ENCODE results near the gene GLB1L3. TPM values are rescaled to one million over a fixed set of nuclear protein-coding genes. Genes with fewer than 3 reads are reported as not detected.

Gene GLB1L3
- total RNA-seq, 2 experiments from 2014 or later, result 6.9 TPM

- Mint-ChIP-seq H3K27ac (no peak overlapping the region), H3K4me1 (peaks cover 45% of the 10 kb centered on the region), H3K4me3 (no peak overlapping the region), H3K9me3 (no peaks in the 10 kb centered on the region), H3K27me3 (no peaks in the 10 kb centered on the region), H3K36me3 (ENCODE audit: low read depth) (peaks cover 28% of the 10 kb centered on the region)
- CTCF ChIA-PET, result interaction anchor here (0.7 to 2.5 kb wide), 3 partner anchors 10 to 16 kb away, joined by 3 to 8 read pairs (median 4); partner anchors contain the start of gene GLB1L3
- no peak for DNase-seq
- POLR2A ChIA-PET, result interaction anchor here (1.2 to 1.4 kb wide), 3 partner anchors 9 to 41 kb away, joined by 3 to 5 read pairs (median 3); partner anchors contain the start of gene GLB1L3
Observed at GRCh38 chr11:134266841-134267251, 9.3 kb upstream of the GLB1L3 start.

- Mint-ChIP-seq H3K36me3 (ENCODE audit: low read depth) (peaks cover 28% of the 10 kb centered on the region), H3K4me3 (no peak overlapping the region), H3K27me3 (no peaks in the 10 kb centered on the region), H3K9me3 (no peaks in the 10 kb centered on the region), H3K4me1 (peaks cover 51% of the 10 kb centered on the region), H3K27ac (no peak overlapping the region)
- ChIA-PET POLR2A (no interaction called here), CTCF (interaction anchor here (2.5 kb wide), 1 partner anchor 11 kb away, joined by 8 read pairs; no protein-coding TSS in a partner anchor)
- no peak for DNase-seq
Observed at GRCh38 chr11:134267461-134267860, 8.7 kb upstream of the GLB1L3 start.

- Mint-ChIP-seq H3K4me1 (peaks cover 56% of the 10 kb centered on the region), H3K27me3 (no peaks in the 10 kb centered on the region), H3K9me3 (no peaks in the 10 kb centered on the region), H3K4me3 (no peak overlapping the region), H3K36me3 (ENCODE audit: low read depth) (peaks cover 27% of the 10 kb centered on the region), H3K27ac (no peak overlapping the region)
- no peak for DNase-seq
- CTCF ChIA-PET, result interaction anchor here (2.5 kb wide), 1 partner anchor 11 kb away, joined by 8 read pairs; no protein-coding TSS in a partner anchor
- POLR2A ChIA-PET, result interaction anchor here (4.2 kb wide), 1 partner anchor 13 kb away, joined by 15 read pairs; the partner anchor contains the start of genes ACAD8 and THYN1
Observed at GRCh38 chr11:134267966-134268365, 8.2 kb upstream of the GLB1L3 start.

- H3K4me3 Mint-ChIP-seq, result peak overlapping the region; percentile 39
- H3K27ac Mint-ChIP-seq, result peak overlapping the region; percentile 67
- H3K9me3 Mint-ChIP-seq, result no peaks in the 10 kb centered on the region
- H3K4me1 Mint-ChIP-seq, result peaks cover 75% of the 10 kb centered on the region
- CTCF ChIA-PET, result interaction anchor here (0.7 to 3.4 kb wide), 5 partner anchors 9 to 85 kb away, joined by 3 to 11 read pairs (median 6); partner anchors contain the start of gene NCAPD3
- no peaks in the 10 kb centered on the region for H3K27me3 Mint-ChIP-seq
- H3K36me3 Mint-ChIP-seq (ENCODE audit: low read depth), result peaks cover 25% of the 10 kb centered on the region
- POLR2A ChIA-PET, result interaction anchor here (0.6 to 6.4 kb wide), 8 partner anchors 8 to 156 kb away, joined by 3 to 49 read pairs (median 3); partner anchors contain the start of genes ACAD8, NCAPD3, THYN1 and VPS26B
- peak; percentile 68 for DNase-seq
Observed at GRCh38 chr11:134270250-134270714, 5.9 kb upstream of the GLB1L3 start.

GRCh38 chr11:134271978-134272377 is 4.2 kb upstream of the GLB1L3 start:
- no peak for DNase-seq
- Mint-ChIP-seq H3K27ac (no peak overlapping the region), H3K4me1 (peaks cover 69% of the 10 kb centered on the region), H3K36me3 (ENCODE audit: low read depth) (peaks cover 26% of the 10 kb centered on the region), H3K4me3 (no peak overlapping the region), H3K27me3 (peaks cover 2% of the 10 kb centered on the region), H3K9me3 (no peaks in the 10 kb centered on the region)
- POLR2A ChIA-PET, result interaction anchor here (4.2 to 6.4 kb wide), 3 partner anchors 9 to 47 kb away, joined by 15 to 49 read pairs (median 37); partner anchors contain the start of genes ACAD8, NCAPD3, THYN1 and VPS26B
- CTCF ChIA-PET, result interaction anchor here (2.7 to 4.3 kb wide), 4 partner anchors 10 to 47 kb away, joined by 10 to 39 read pairs (median 24); partner anchors contain the start of genes ACAD8, NCAPD3, THYN1 and VPS26B

- H3K4me3 Mint-ChIP-seq, result peak overlapping the region; percentile 8
- peaks cover 29% of the 10 kb centered on the region for H3K36me3 Mint-ChIP-seq (ENCODE audit: low read depth)
- H3K4me1 Mint-ChIP-seq, result peaks cover 73% of the 10 kb centered on the region
- ChIA-PET POLR2A (interaction anchor here (1.1 to 6.4 kb wide), 5 partner anchors 10 to 48 kb away, joined by 3 to 49 read pairs (median 18); partner anchors contain the start of genes ACAD8, NCAPD3, THYN1 and VPS26B), CTCF (interaction anchor here (1.1 to 4.3 kb wide), 6 partner anchors 11 to 114 kb away, joined by 3 to 39 read pairs (median 10); partner anchors contain the start of genes ACAD8, GLB1L2, NCAPD3 and THYN1)
- no peak for DNase-seq
- peak overlapping the region; percentile 59 for H3K27ac Mint-ChIP-seq
- H3K27me3 Mint-ChIP-seq, result peaks cover 4% of the 10 kb centered on the region
- no peaks in the 10 kb centered on the region for H3K9me3 Mint-ChIP-seq
Observed at GRCh38 chr11:134272381-134273316, 3.5 kb upstream of the GLB1L3 start.

- Mint-ChIP-seq H3K4me3 (peak overlapping the region; percentile 8), H3K36me3 (ENCODE audit: low read depth) (peaks cover 27% of the 10 kb centered on the region), H3K27ac (peak overlapping the region; percentile 59), H3K9me3 (no peaks in the 10 kb centered on the region), H3K27me3 (peaks cover 4% of the 10 kb centered on the region), H3K4me1 (peaks cover 67% of the 10 kb centered on the region)
- ChIA-PET POLR2A (interaction anchor here (0.6 to 6.4 kb wide), 8 partner anchors 11 to 327 kb away, joined by 3 to 49 read pairs (median 6); partner anchors contain the start of genes ACAD8, NCAPD3, THYN1 and VPS26B), CTCF (interaction anchor here (0.7 to 4.3 kb wide), 9 partner anchors 11 to 601 kb away, joined by 3 to 39 read pairs (median 4); partner anchors contain the start of genes ACAD8, GLB1L2, NCAPD3 and THYN1)
- no peak for DNase-seq
Observed at GRCh38 chr11:134273317-134273712, 2.9 kb upstream of the GLB1L3 start.

- ChIA-PET CTCF (interaction anchor here (1.1 to 4.3 kb wide), 8 partner anchors 13 to 68 kb away, joined by 3 to 39 read pairs (median 12); partner anchors contain the start of genes ACAD8, NCAPD3 and VPS26B), POLR2A (interaction anchor here (1.3 to 5.0 kb wide), 7 partner anchors 13 to 73 kb away, joined by 3 to 51 read pairs (median 5); partner anchors contain the start of genes ACAD8, NCAPD3, THYN1 and VPS26B)
- H3K27me3 Mint-ChIP-seq, result peaks cover 4% of the 10 kb centered on the region
- peak overlapping the region; percentile 92 for H3K4me3 Mint-ChIP-seq
- peak overlapping the region; percentile 91 for H3K27ac Mint-ChIP-seq
- no peak for DNase-seq
- no peaks in the 10 kb centered on the region for H3K9me3 Mint-ChIP-seq
- peaks cover 31% of the 10 kb centered on the region for H3K36me3 Mint-ChIP-seq (ENCODE audit: low read depth)
- peaks cover 62% of the 10 kb centered on the region for H3K4me1 Mint-ChIP-seq
Observed at GRCh38 chr11:134275188-134275533, 1.0 kb upstream of the GLB1L3 start.

- Mint-ChIP-seq H3K36me3 (ENCODE audit: low read depth) (peaks cover 24% of the 10 kb centered on the region), H3K9me3 (no peaks in the 10 kb centered on the region), H3K27ac (peak overlapping the region; percentile 91), H3K4me1 (peaks cover 51% of the 10 kb centered on the region), H3K27me3 (peaks cover 4% of the 10 kb centered on the region), H3K4me3 (peak overlapping the region; percentile 92)
- POLR2A ChIA-PET, result interaction anchor here (0.9 to 5.0 kb wide), 14 partner anchors 10 to 111 kb away, joined by 3 to 51 read pairs (median 5); partner anchors contain the start of genes ACAD8, GLB1L2, NCAPD3 and THYN1
- CTCF ChIA-PET, result interaction anchor here (0.9 to 4.3 kb wide), 16 partner anchors 10 to 329 kb away, joined by 3 to 31 read pairs (median 5); partner anchors contain the start of genes ACAD8, GLB1L2, NCAPD3 and VPS26B
- DNase-seq, result peak; percentile 19
Observed at GRCh38 chr11:134276396-134277182, 410 bp downstream of the GLB1L3 start.

- no peaks in the 10 kb centered on the region for H3K9me3 Mint-ChIP-seq
- H3K4me3 Mint-ChIP-seq, result peak overlapping the region; percentile 78
- H3K4me1 Mint-ChIP-seq, result peaks cover 43% of the 10 kb centered on the region
- peak overlapping the region; percentile 35 for H3K27ac Mint-ChIP-seq
- peak; percentile 15 for DNase-seq
- peaks cover 4% of the 10 kb centered on the region for H3K27me3 Mint-ChIP-seq
- peaks cover 21% of the 10 kb centered on the region for H3K36me3 Mint-ChIP-seq (ENCODE audit: low read depth)
- ChIA-PET CTCF (interaction anchor here (1.3 to 2.5 kb wide), 3 partner anchors 11 to 26 kb away, joined by 3 to 19 read pairs (median 10); no protein-coding TSS in a partner anchor), POLR2A (interaction anchor here (0.8 to 5.0 kb wide), 5 partner anchors 10 to 110 kb away, joined by 3 to 51 read pairs (median 11); partner anchors contain the start of genes GLB1L2, NCAPD3 and VPS26B)
Observed at GRCh38 chr11:134277183-134278001, 1.2 kb downstream of the GLB1L3 start.

- H3K4me1 Mint-ChIP-seq, result peaks cover 33% of the 10 kb centered on the region
- POLR2A ChIA-PET, result interaction anchor here (0.7 to 1.0 kb wide), 3 partner anchors 8 to 54 kb away, joined by 3 read pairs; no protein-coding TSS in a partner anchor
- H3K27ac Mint-ChIP-seq, result no peak overlapping the region
- peaks cover 13% of the 10 kb centered on the region for H3K36me3 Mint-ChIP-seq (ENCODE audit: low read depth)
- H3K4me3 Mint-ChIP-seq, result no peak overlapping the region
- H3K27me3 Mint-ChIP-seq, result peaks cover 4% of the 10 kb centered on the region
- CTCF ChIA-PET, result interaction anchor here (0.6 to 2.3 kb wide), 6 partner anchors 8 to 144 kb away, joined by 3 to 11 read pairs (median 6); no protein-coding TSS in a partner anchor
- peak; percentile 12 for DNase-seq
- no peaks in the 10 kb centered on the region for H3K9me3 Mint-ChIP-seq
Observed at GRCh38 chr11:134278356-134278755, 2.2 kb downstream of the GLB1L3 start.

All from activated CD4-positive, alpha-beta memory T cell treated with anti-CD3 and anti-CD28 coated beads, Interleukin-2, amount 10 ng/mL, durations not matched to agents 7 days and 5 days (primary cell).